ENCODE results near the gene OR51D1. TPM values are rescaled to one million over a fixed set of nuclear protein-coding genes. Genes with fewer than 3 reads are reported as not detected.

The OR51D1 gene
- total and polyA plus RNA-seq, 2 experiments from 2014 or later, result not detected

GRCh38 chr11:4641501-4641900, 4.2 kb downstream of the OR51D1 start:
- Histone ChIP-seq H3K27ac (no peak overlapping the region), H3K79me2 (ENCODE audit: insufficient read depth) (no peaks in the 10 kb centered on the region), H3K36me3 (ENCODE audit: low read depth) (no peaks in the 10 kb centered on the region), H3K9me3 (ENCODE audit: low read depth) (no peaks in the 10 kb centered on the region), H2AFZ (no peak overlapping the region), H3K27me3 (replicated peaks; ENCODE audit: insufficient read depth) (peaks cover 10% of the 10 kb centered on the region; the same call in 1 of the 2 replicates), H3K4me3 (no peak overlapping the region), H4K20me1 (ENCODE audit: insufficient read depth) (no peaks in the 10 kb centered on the region), H3F3A (ENCODE audit: insufficient read depth) (no peaks in the 10 kb centered on the region), H3K9ac (no peak overlapping the region), H3K4me1 (ENCODE audit: insufficient read depth) (no peaks in the 10 kb centered on the region), H3K4me2 (ENCODE audit: unreplicated experiment) (no peak overlapping the region), H3K9me2 (ENCODE audit: insufficient read depth) (no peaks in the 10 kb centered on the region)
- in situ Hi-C loops (cut with MboI), result loop anchor here (10.0 to 25.0 kb wide), 2 partner anchors 363 to 746 kb away; partner anchors contain the start of gene OR51M1
- TF ChIP-seq EZH2phosphoT487 (IDR thresholded peaks at IDR 0.05; ENCODE audit: insufficient read depth, low read depth) (no peak), EZH2 (IDR thresholded peaks at IDR 0.05; ENCODE audit: insufficient read depth, poor library complexity, severe bottlenecking) (no peak)
- no peak for DNase-seq
- 51% methylated on average over 7 of the region's 7 CpGs for WGBS, 2 experiments (ENCODE audit: low coverage in 1 of 2, low lambda C conversion rate in 2 of 2, missing lambda C conversion rate in 2 of 2)

GRCh38 chr11:4642043-4642442, 4.8 kb downstream of the OR51D1 start:
- Histone ChIP-seq H3K9me3 (ENCODE audit: low read depth) (no peaks in the 10 kb centered on the region), H3K4me2 (ENCODE audit: unreplicated experiment) (no peak overlapping the region), H3F3A (ENCODE audit: insufficient read depth) (no peaks in the 10 kb centered on the region), H2AFZ (no peak overlapping the region), H3K9me2 (ENCODE audit: insufficient read depth) (no peaks in the 10 kb centered on the region), H3K36me3 (ENCODE audit: low read depth) (no peaks in the 10 kb centered on the region), H3K27ac (no peak overlapping the region), H3K79me2 (ENCODE audit: insufficient read depth) (no peaks in the 10 kb centered on the region), H3K9ac (no peak overlapping the region), H3K27me3 (replicated peaks; ENCODE audit: insufficient read depth) (peaks cover 10% of the 10 kb centered on the region; the same call in 1 of the 2 replicates), H4K20me1 (ENCODE audit: insufficient read depth) (no peaks in the 10 kb centered on the region), H3K4me1 (ENCODE audit: insufficient read depth) (no peaks in the 10 kb centered on the region), H3K4me3 (no peak overlapping the region)
- 31 to 44% methylated on average over 7 of the region's 7 CpGs for WGBS, 2 experiments (ENCODE audit: low coverage in 1 of 2, low lambda C conversion rate in 2 of 2, missing lambda C conversion rate in 2 of 2)
- TF ChIP-seq EZH2phosphoT487 (IDR thresholded peaks at IDR 0.05; ENCODE audit: insufficient read depth, low read depth) (no peak), EZH2 (IDR thresholded peaks at IDR 0.05; ENCODE audit: insufficient read depth, poor library complexity, severe bottlenecking) (no peak)
- in situ Hi-C loops (cut with MboI), result loop anchor here (10.0 to 25.0 kb wide), 2 partner anchors 363 to 745 kb away; partner anchors contain the start of gene OR51M1
- no peak for DNase-seq

DNA sequence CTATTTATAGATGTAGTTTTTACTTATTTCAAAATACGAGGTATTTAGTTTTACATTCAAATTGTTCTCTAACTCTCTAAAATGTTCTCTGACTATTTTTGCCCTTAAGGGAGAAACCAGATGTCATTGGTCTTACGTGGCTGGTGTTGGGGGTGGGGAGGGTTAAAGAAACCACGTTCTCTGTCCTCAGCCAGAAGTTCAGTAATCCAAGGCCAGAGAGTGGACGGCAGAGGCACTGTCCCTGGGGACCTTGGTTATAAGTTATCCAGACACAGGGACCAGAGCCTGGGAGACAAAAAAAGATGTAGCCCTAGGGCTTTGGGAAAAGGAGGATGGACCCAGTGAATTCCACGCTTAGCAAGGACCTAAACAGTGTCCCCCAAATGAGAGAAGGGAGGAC, 5.8 kb downstream of the OR51D1 start:
- TF ChIP-seq EZH2phosphoT487 (IDR thresholded peaks at IDR 0.05; ENCODE audit: insufficient read depth, low read depth) (no peak), EZH2 (IDR thresholded peaks at IDR 0.05; ENCODE audit: insufficient read depth, poor library complexity, severe bottlenecking) (no peak)
- Histone ChIP-seq H3K27me3 (replicated peaks; ENCODE audit: insufficient read depth) (peaks cover 3% of the 10 kb centered on the region; the same call in 1 of the 2 replicates), H3K9me2 (ENCODE audit: insufficient read depth) (no peaks in the 10 kb centered on the region), H3K9me3 (ENCODE audit: low read depth) (no peaks in the 10 kb centered on the region), H3K4me1 (ENCODE audit: insufficient read depth) (no peaks in the 10 kb centered on the region), H2AFZ (no peak overlapping the region), H3K4me2 (ENCODE audit: unreplicated experiment) (no peak overlapping the region), H3K9ac (no peak overlapping the region), H4K20me1 (ENCODE audit: insufficient read depth) (no peaks in the 10 kb centered on the region), H3K4me3 (no peak overlapping the region), H3K79me2 (ENCODE audit: insufficient read depth) (no peaks in the 10 kb centered on the region), H3K36me3 (ENCODE audit: low read depth) (no peaks in the 10 kb centered on the region), H3K27ac (no peak overlapping the region), H3F3A (ENCODE audit: insufficient read depth) (no peaks in the 10 kb centered on the region)
- no peak for DNase-seq
- 16 to 25% methylated on average over 5 of the region's 5 CpGs for WGBS, 2 experiments (ENCODE audit: low coverage in 1 of 2, low lambda C conversion rate in 2 of 2, missing lambda C conversion rate in 2 of 2)
- in situ Hi-C loops (cut with MboI), result loop anchor here (10.0 to 25.0 kb wide), 2 partner anchors 362 to 744 kb away; partner anchors contain the start of gene OR51M1

DNA sequence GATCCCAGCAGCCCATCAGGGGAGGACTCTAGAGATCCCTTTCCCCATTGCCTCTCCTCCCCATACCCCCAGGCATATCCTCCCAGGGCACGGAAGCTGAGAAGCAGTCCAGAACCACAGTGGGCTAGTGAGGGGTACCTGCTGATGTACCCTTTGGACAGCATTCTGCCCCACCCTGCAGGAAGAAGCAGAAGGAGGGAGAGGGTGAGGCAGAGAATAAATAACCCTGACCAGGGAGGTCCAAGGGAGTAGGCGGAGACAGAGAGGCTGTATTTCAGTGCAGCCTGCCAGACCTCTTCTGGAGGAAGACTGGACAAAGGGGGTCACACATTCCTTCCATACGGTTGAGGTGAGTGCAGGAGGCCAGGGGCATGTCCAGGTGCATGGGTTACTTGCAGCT, 6.4 kb downstream of the OR51D1 start, which contains the start of gene OR51E1:
TSS of gene OR51E1 (plus strand) at position 301 of the 400 bp plus-strand sequence. CDS start 8,545 bp downstream, outside the sequence.
- in situ Hi-C loops (cut with MboI), result loop anchor here (10.0 to 25.0 kb wide), 2 partner anchors 361 to 744 kb away; partner anchors contain the start of gene OR51M1
- WGBS, 2 experiments (ENCODE audit: low coverage in 1 of 2, low lambda C conversion rate in 2 of 2, missing lambda C conversion rate in 2 of 2), result 43 to 48% methylated on average over 3 of the region's 3 CpGs
- TF ChIP-seq EZH2 (IDR thresholded peaks at IDR 0.05; ENCODE audit: insufficient read depth, poor library complexity, severe bottlenecking) (no peak), EZH2phosphoT487 (IDR thresholded peaks at IDR 0.05; ENCODE audit: insufficient read depth, low read depth) (no peak)

More for the DNA sequence above, 6.4 kb downstream of the OR51D1 start, which contains the start of gene OR51E1:
- H3K27ac ChIP-seq, result no peak within 1 kb of the TSS
- no peaks in the 10 kb centered on the region for H3K36me3 ChIP-seq (ENCODE audit: low read depth)
- no peaks in the 10 kb centered on the region for H3K27me3 ChIP-seq (replicated peaks; ENCODE audit: insufficient read depth)
- H3K4me1 ChIP-seq (ENCODE audit: insufficient read depth), result no peaks in the 10 kb centered on the region
- H3K79me2 ChIP-seq (ENCODE audit: insufficient read depth), result no peaks in the 10 kb centered on the region
- no peaks in the 10 kb centered on the region for H3K9me3 ChIP-seq (ENCODE audit: low read depth)
- no peak within 1 kb of the TSS for H3K4me3 ChIP-seq
- H2AFZ ChIP-seq, result no peak within 1 kb of the TSS
- H3K9ac ChIP-seq, result no peak within 1 kb of the TSS
- H3K4me2 ChIP-seq (ENCODE audit: unreplicated experiment), result no peak within 1 kb of the TSS
- H3F3A ChIP-seq (ENCODE audit: insufficient read depth), result no peaks in the 10 kb centered on the region
- no peaks in the 10 kb centered on the region for H4K20me1 ChIP-seq (ENCODE audit: insufficient read depth)
- no peaks in the 10 kb centered on the region for H3K9me2 ChIP-seq (ENCODE audit: insufficient read depth)
- no peak for DNase-seq
